Measurements from ENCODE around the gene CENPV. TPM values are rescaled to one million over a fixed set of nuclear protein-coding genes. Genes with fewer than 3 reads are reported as not detected.
A peak's percentile ranks its signal among the peaks of the same experiment; 100 is the strongest.

The CENPV gene
- total RNA-seq, 2 donors from 2014 or later: 12.0 to 32.5 TPM

- DNase-seq (ENCODE audit: low spot score): no peak
- Histone ChIP-seq H3K9me3 (no peaks in the 10 kb centered on the region), H3K4me1 (ENCODE audit: control insufficient read depth in 1 of 2, low read depth in 2 of 2) (peaks cover 0 to 9% of the 10 kb centered on the region in 2 donors), H3K27ac (peak overlapping the region in 1 of 2 donors; percentile 2), H3K27me3 (replicated peaks; ENCODE audit: insufficient read depth) (no peaks in the 10 kb centered on the region), H3K36me3 (no peaks in the 10 kb centered on the region), H3K4me3 (no peak overlapping the region)
- no peak for TF ChIP-seq CTCF (IDR thresholded peaks at IDR 0.05)
- ATAC-seq (ENCODE audit: insufficient number of reproducible peaks, low FRiP score, low read depth): no peak
Observed at GRCh38 chr17:16364625-16365024, 11.4 kb upstream of the CENPV start.

- peak; percentile 88 for ATAC-seq (ENCODE audit: insufficient number of reproducible peaks, low FRiP score, low read depth)
Observed at GRCh38 chr17:16363749-16364536, 10.7 kb upstream of the CENPV start.

GRCh38 chr17:16361874-16362273 is 8.6 kb upstream of the CENPV start:
- Histone ChIP-seq H3K36me3 (no peaks in the 10 kb centered on the region), H3K4me1 (ENCODE audit: control insufficient read depth in 1 of 2, low read depth in 2 of 2) (peaks cover 0 to 9% of the 10 kb centered on the region in 2 donors), H3K9me3 (no peaks in the 10 kb centered on the region), H3K27ac (no peak overlapping the region), H3K27me3 (replicated peaks; ENCODE audit: insufficient read depth) (no peaks in the 10 kb centered on the region), H3K4me3 (no peak overlapping the region)
- no peak for TF ChIP-seq CTCF (IDR thresholded peaks at IDR 0.05)
- ATAC-seq (ENCODE audit: insufficient number of reproducible peaks, low FRiP score, low read depth): no peak
- DNase-seq (ENCODE audit: low spot score): no peak

More at GRCh38 chr17:16363749-16364536, 10.7 kb upstream of the CENPV start:
- Histone ChIP-seq H3K27me3 (replicated peaks; ENCODE audit: insufficient read depth) (no peaks in the 10 kb centered on the region), H3K27ac (peak overlapping the region in 1 of 2 donors; percentile 2), H3K36me3 (no peaks in the 10 kb centered on the region), H3K9me3 (no peaks in the 10 kb centered on the region), H3K4me1 (ENCODE audit: control insufficient read depth in 1 of 2, low read depth in 2 of 2) (peaks cover 0 to 9% of the 10 kb centered on the region in 2 donors), H3K4me3 (no peak overlapping the region)
- TF ChIP-seq CTCF (IDR thresholded peaks at IDR 0.05): peak; percentile 95
- peak; percentile 57 for DNase-seq (ENCODE audit: low spot score)

- H3K9me3 ChIP-seq: no peaks in the 10 kb centered on the region
Observed at GRCh38 chr17:16358394-16358793, 5.1 kb upstream of the CENPV start.

More at GRCh38 chr17:16358394-16358793, 5.1 kb upstream of the CENPV start:
- no peak overlapping the region for H3K4me3 ChIP-seq
- ATAC-seq (ENCODE audit: insufficient number of reproducible peaks, low FRiP score, low read depth) (no peak), DNase-seq (ENCODE audit: low spot score) (no peak)
- peaks cover 0 to 4% of the 10 kb centered on the region in 2 donors for H3K4me1 ChIP-seq (ENCODE audit: control insufficient read depth in 1 of 2, low read depth in 2 of 2)
- no peaks in the 10 kb centered on the region for H3K36me3 ChIP-seq
- H3K27ac ChIP-seq: no peak overlapping the region
- no peak for TF ChIP-seq CTCF (IDR thresholded peaks at IDR 0.05)
- no peaks in the 10 kb centered on the region for H3K27me3 ChIP-seq (replicated peaks; ENCODE audit: insufficient read depth)
